ENCODE data around the gene SLC12A7. TPM values are rescaled to one million over a fixed set of nuclear protein-coding genes. Genes with fewer than 3 reads are reported as not detected.

The SLC12A7 gene
- polyA plus RNA-seq, 1 donor (not counting 4 experiments of a cell fraction or from before 2014, with no cell fraction given), result 1.5 TPM

GRCh38 chr5:1068204-1068894, 43.5 kb downstream of the SLC12A7 start:
- FAIRE-seq, result no peak
- H3K9me3 ChIP-seq (ENCODE audit: control insufficient read depth, low read depth, low read length), result no peaks in the 10 kb centered on the region
- dilution Hi-C loops (cut with MboI; ENCODE audit: extremely low pct_ligation_motif_present, low sequenced_read_pairs), result no loop called here

GRCh38 chr5:1067141-1068121, 44.4 kb downstream of the SLC12A7 start:
- Histone ChIP-seq H3K4me2 (ENCODE audit: control insufficient read depth, extremely low read depth, insufficient read depth, low read depth, low read length) (no peak overlapping the region), H3K4me3 (ENCODE audit: control insufficient read depth in 2 of 3, extremely low read depth in 1 of 3, insufficient read depth in 2 of 3, low read depth in 1 of 3, low read length in 3 of 3) (no peak overlapping the region), H4K20me1 (ENCODE audit: control insufficient read depth, extremely low read depth, insufficient read depth, low read length) (no peaks in the 10 kb centered on the region), H3K9ac (ENCODE audit: control insufficient read depth, extremely low read depth, insufficient read depth, low read length) (no peak overlapping the region), H3K79me2 (ENCODE audit: control insufficient read depth, insufficient read depth, low read length) (no peaks in the 10 kb centered on the region), H3K9me3 (ENCODE audit: control insufficient read depth, low read depth, low read length) (no peaks in the 10 kb centered on the region), H3K36me3 (ENCODE audit: control insufficient read depth in 2 of 2, extremely low read depth in 1 of 2, insufficient read depth in 2 of 2, low read length in 2 of 2) (no peaks in the 10 kb centered on the region), H3K27me3 (ENCODE audit: control insufficient read depth, extremely low read depth, insufficient read depth, low read length) (no peaks in the 10 kb centered on the region), H3K4me1 (ENCODE audit: control insufficient read depth, extremely low read depth, insufficient read depth, low read length) (no peaks in the 10 kb centered on the region), H3K27ac (ENCODE audit: control insufficient read depth, insufficient read depth, low read length) (no peak overlapping the region), H3K9me1 (ENCODE audit: control insufficient read depth, extremely low read depth, insufficient read depth, low read length) (no peaks in the 10 kb centered on the region), H2AFZ (ENCODE audit: control insufficient read depth, low read length) (no peak overlapping the region)
- FAIRE-seq, result no peak
- dilution Hi-C loops (cut with MboI; ENCODE audit: extremely low pct_ligation_motif_present, low sequenced_read_pairs), result no loop called here
- no peak for DNase-seq (ENCODE audit: low read depth, low spot score)
- TF ChIP-seq EZH2 (IDR thresholded peaks at IDR 0.05; ENCODE audit: low read length) (no peak), CTCF (optimal IDR thresholded peaks at IDR 0.05 in 1 of 3, IDR thresholded peaks at IDR 0.05 in 1 of 3, conservative IDR thresholded peaks at IDR 0.05 in 1 of 3; ENCODE audit: extremely low read depth in 1 of 3, insufficient read depth in 2 of 3, low read length in 3 of 3) (no peak)

More at GRCh38 chr5:1068204-1068894, 43.5 kb downstream of the SLC12A7 start:
- no peaks in the 10 kb centered on the region for H3K79me2 ChIP-seq (ENCODE audit: control insufficient read depth, insufficient read depth, low read length)
- H2AFZ ChIP-seq (ENCODE audit: control insufficient read depth, low read length), result no peak overlapping the region
- no peaks in the 10 kb centered on the region for H3K36me3 ChIP-seq (ENCODE audit: control insufficient read depth in 2 of 2, extremely low read depth in 1 of 2, insufficient read depth in 2 of 2, low read length in 2 of 2)
- no peaks in the 10 kb centered on the region for H3K4me1 ChIP-seq (ENCODE audit: control insufficient read depth, extremely low read depth, insufficient read depth, low read length)
- no peak overlapping the region for H3K9ac ChIP-seq (ENCODE audit: control insufficient read depth, extremely low read depth, insufficient read depth, low read length)
- TF ChIP-seq EZH2 (IDR thresholded peaks at IDR 0.05; ENCODE audit: low read length), result no peak
- no peak for TF ChIP-seq CTCF (optimal IDR thresholded peaks at IDR 0.05 in 1 of 3, IDR thresholded peaks at IDR 0.05 in 1 of 3, conservative IDR thresholded peaks at IDR 0.05 in 1 of 3; ENCODE audit: extremely low read depth in 1 of 3, insufficient read depth in 2 of 3, low read length in 3 of 3)
- H3K27ac ChIP-seq (ENCODE audit: control insufficient read depth, insufficient read depth, low read length), result no peak overlapping the region
- DNase-seq (ENCODE audit: low read depth, low spot score), result no peak
- no peaks in the 10 kb centered on the region for H4K20me1 ChIP-seq (ENCODE audit: control insufficient read depth, extremely low read depth, insufficient read depth, low read length)
- no peaks in the 10 kb centered on the region for H3K27me3 ChIP-seq (ENCODE audit: control insufficient read depth, extremely low read depth, insufficient read depth, low read length)
- H3K4me2 ChIP-seq (ENCODE audit: control insufficient read depth, extremely low read depth, insufficient read depth, low read depth, low read length), result no peak overlapping the region
- no peaks in the 10 kb centered on the region for H3K9me1 ChIP-seq (ENCODE audit: control insufficient read depth, extremely low read depth, insufficient read depth, low read length)
- no peak overlapping the region for H3K4me3 ChIP-seq (ENCODE audit: control insufficient read depth in 2 of 3, extremely low read depth in 1 of 3, insufficient read depth in 2 of 3, low read depth in 1 of 3, low read length in 3 of 3)

All from keratinocyte (primary cell).